ENCODE data around the gene KLK4.
A peak's percentile ranks its signal among the peaks of the same experiment; 100 is the strongest.
"Not testable (repeated sequence)": the region's sequence is repeated elsewhere in the genome, so short reads cannot be mapped to it uniquely, and the experiment has no call there.

Gene KLK4

DNA sequence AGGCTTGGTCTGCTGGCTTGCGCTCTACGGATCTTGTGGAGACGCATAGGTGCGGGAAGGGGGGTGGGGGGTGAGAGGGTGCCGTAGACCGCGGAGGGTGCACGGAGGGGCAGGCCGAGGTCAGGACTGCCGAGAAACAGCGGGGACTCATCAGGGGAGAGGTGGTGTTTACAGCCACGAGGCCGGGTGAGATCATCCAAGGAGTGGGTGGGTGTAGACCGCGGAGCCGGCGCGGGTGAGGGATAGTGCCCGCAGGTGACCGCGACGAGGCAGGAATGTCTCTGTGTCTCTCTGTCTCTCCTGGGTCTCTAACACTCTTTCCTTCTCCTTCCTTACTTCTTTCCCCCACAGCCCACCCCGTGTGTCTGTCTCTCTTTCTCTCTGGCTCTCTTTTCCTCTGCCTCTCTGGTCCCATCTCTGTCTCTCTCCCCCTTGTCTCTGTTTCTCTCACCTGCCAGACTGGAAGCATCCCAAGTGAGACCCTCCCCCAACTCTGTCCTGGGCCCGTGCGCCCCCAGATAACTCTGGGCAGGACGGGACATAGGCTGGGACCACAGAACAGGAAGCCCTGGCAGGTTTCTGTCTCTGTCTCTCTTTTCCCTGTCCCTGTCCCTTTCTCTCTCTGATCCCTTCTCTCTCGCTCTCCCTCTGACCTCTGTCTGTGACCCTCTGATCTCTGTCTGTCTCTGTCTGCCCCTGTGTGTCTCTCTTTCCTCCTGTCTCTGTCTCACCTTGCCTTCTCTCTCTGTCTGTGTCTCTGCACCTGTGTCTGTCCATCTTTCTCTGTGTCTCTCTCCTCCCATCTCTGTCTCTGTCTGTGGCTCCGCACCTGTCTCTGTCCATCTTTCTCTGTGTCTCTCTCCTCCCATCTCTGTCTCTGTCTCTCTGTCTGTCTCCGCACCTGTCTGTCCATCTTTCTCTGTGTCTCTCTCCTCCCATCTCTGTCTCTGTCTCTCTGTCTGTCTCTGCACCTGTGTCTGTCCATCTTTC, 1.8 kb upstream of the KLK4 start:
- peak; percentile 68 to 87 (median 78) for DNase-seq

DNA sequence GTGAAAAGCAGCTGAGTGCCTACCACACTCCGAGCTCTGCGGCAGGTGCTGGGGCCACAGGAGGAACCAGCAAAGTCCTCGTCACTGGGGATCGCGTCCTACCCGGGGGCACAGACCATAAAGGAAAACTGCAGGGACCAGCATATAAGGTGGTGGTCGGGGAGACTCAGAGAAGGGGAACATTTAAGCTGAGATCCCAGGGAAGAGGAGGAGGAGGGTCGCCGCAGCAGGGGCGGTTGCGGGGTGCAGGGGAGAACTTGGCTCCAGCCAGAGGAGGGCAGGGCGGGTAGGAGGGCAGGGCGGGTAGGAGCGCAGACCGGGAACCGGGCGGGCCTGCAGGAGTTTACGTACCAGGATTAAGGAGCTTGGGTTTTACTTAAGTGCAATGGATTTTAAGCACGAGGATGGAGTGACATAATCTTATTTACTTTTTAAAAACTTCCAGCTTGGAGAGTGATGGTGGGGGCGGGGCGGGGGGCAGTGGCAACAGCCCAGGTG, 956 bp upstream of the KLK4 start:
- DNase-seq, result peak in 2 of 4 experiments; percentile 27 to 38

DNA sequence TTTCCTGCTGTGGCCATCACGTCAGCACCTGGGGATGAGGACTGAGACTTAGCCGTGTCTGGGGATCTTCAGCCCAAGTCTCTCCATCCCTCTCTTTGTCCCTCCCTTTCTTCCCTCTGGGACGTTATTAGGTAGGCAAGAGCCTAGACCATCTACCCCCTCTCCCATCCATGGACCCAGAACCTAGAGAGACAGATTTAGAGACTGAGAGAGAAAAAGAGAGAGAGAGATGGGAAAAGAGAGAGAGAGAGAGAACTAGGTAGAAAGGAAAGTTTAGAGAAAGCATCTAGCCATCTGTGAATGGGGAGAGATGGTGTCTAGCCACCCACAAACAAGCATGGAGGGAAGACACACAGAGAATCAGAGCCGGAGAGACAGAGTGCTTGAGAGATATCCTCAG, 473 bp downstream of the KLK4 start:
- DNase-seq, result no peak

DNA sequence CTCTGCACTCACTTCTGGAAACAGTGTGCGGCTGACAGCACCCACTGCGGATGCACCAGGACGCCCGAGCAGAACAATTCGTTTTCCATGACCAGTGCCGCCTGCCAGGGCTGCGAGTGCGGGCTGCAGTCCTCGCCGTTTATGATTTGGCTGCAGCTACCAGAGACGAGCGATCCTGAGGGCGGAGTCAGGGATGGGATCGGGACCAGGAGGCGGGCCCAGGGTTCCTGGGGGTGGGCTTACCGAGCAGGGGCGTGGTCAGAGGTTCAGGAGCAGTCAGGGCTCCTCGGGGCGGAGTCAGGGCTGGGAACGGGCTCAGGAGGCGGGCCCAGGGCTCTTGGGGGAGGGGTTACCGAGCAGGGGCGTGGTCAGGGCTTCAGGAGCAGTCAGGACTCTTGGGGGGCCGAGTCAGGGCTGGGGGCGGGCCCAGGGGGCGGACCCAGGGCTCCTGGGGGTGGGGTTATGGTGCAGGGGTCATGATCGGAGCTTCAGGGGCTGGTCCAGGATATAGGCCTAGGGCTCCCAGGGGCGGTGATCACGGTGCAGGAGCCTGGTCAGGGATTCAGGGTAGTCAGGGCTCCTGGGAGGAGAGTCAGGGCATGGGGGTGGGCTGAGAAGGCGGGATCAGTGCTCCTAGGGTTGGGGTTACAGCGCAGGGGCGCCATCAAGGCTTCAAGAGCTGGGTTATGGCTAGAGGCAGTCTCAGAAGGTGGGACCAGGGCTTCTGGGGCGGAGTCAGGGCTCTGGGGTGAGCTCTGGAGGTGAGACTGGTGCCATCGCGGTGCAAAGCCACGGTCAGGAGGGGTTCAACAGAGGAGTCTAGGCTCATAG, 1.7 kb downstream of the KLK4 start:
- DNase-seq, result peak; percentile 67 to 83 (median 70)

DNA sequence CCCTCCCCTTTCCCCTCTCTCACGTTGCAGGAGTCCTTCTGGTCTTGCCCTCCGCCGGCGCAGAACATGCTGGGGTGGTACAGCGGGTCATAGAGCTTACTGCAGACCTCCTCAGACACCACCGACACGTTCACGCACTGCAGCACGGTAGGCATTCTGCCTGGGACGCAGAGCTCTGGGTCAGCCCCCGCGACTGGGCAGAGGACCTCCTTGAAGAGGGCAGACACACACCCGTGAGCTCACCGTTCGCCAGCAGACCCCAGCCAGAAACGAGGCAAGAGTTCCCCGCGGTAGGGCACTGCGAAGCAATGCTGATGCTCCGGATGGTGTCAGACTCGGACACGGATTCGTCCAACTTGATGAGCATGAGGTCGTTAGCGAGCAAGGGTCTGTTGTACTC, 2.9 kb downstream of the KLK4 start:
- no peak for DNase-seq

DNA sequence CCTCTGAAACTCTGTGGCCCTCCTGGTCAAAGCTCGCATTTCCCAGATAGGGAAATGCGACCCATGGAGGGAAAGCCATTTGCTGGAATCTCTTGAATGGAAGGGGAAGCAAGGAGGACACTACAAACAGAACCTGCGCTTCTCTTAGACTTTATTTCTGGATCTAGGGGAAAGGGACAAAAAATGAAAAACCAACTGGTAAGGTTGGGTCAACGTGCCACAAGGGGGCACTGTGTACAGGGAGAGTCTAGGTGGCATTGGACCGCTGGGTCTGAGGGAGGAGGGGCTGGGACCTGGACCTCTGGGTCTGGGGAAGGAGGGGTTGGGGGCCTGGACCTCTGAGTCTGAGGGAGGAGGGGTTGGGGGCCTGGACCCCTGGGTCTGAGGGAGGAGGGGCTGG, 5.0 kb downstream of the KLK4 start:
- DNase-seq, result peak; percentile 59 to 78 (median 64)

DNA sequence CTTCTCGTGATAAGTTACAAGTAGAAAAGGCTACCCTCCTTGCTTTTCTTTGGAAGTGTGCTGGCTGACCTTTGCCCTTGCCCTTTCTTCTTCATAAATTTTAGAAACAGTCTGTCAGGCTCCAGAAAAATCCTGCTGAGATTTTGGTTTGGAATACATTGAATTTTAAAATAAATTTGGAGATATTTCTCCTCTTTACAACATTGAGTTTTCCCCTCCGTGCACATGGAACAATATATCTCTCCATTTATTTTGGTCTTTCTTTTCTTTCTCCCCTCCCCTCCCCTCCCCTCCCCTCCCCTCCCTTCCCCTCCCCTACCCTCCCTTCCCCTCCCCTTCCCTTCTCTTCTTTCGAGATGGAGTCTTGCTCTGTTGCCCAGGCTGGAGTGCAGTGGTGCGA, 8.6 kb downstream of the KLK4 start:
- DNase-seq, result no peak

DNA sequence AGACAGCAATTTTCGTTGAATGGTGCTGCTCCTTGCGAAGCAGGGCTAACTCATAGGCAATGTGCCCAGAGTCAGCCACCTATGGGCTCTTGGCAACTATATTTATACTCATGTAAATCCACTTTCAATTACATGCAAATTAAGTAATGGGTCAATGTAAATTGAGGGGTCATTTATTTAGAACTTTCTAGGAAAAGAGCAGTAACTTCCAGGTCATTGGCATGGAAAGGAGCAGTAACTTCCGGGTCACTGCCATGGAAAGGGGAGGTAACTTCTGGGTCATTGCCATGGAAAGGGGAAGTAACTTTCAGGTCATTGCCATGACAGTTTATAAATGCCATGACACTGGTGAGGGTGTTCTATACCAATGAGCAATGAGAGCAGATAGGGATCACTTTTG, 11.6 kb downstream of the KLK4 start:
- DNase-seq, result peak in 3 of 4 experiments; percentile 31 to 52 (median 40)

DNA sequence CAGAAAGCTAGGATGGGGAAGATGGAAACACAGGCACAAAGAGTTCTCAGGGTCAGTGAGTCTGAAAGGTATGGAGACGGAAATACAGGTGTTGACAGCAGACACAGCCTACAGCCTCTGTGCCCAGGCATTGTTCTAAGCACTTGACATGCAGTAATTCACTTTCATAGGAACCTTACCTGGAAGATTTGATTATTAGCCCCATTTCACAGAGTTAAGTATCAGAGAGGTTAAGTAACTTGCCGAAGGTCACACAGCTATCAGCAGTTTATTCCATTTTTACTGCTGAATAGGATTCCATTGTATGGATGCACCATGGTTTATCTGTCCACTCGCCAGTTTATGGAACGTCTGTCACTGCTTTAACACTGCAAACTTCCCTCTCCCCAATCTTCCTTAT, 13.2 kb downstream of the KLK4 start:
- DNase-seq, result no peak

DNA sequence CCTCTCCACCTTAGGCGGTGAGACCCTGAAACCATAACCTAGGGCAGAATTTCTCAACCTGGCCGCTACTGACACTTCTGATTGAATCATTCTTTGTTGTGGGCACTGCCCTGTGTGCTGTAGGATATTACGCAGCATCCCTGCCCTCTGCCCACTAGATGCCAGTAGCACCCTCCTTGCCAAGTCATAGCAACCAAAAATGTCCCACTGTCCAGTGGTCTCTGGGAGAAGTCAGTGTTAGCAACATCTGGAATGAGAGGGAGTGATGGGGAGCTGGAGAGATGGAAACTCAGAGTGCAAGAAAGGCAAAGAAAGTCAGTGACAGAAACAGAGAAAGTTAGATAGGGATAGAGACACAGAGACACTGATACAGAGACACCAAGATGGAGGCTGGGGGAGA, 13.6 kb downstream of the KLK4 start:
- peak in 1 of 4 experiments; percentile 7 for DNase-seq

DNA sequence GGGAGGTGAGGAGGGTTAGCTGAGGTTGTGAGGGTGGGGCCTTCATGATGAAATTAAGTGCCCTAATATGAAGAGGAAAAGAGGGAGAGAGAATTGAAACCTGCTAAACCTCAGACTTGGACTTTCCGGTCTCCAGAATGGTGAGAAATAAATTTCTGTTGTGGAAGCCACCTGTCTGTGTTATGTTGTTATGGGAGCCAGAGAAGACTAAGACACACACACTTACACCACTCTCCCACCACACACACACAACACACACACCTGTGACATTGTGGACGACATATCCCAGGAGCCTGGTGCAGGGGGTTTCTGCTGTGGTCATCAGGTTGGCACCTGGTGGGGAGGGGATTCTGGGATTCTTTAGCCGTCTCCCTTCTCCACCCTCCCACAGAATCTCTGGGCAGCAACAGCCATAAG, 14.0 kb downstream of the KLK4 start:
- DNase-seq, result no peak

DNA sequence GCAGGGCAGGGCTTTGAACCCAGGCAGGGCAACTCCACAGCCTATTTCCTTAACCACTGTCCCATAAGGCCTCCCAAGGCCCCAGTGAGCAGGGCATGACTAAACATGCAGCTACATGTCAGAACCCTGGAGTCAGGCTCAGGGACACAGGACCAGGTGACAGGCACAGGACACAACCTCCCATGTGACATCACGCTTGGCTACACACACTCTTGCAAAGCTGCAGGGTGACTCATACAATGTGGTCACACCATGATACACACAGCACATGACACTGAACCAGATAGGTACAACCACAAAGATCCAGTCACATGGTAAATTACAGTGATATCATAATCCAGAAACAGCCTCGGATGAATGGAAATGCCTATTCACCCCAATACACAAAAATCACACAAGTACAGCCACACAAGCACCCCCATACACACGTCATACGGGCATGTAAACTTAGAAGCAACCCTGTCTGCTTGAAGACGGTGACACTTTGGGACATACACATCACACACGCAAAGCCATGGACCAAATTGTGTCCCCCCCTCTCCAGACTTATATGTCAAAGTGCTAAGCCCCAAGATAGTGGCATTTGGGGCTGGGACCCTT, 14.5 kb downstream of the KLK4 start:
- peak; percentile 75 to 91 (median 84) for DNase-seq

DNA sequence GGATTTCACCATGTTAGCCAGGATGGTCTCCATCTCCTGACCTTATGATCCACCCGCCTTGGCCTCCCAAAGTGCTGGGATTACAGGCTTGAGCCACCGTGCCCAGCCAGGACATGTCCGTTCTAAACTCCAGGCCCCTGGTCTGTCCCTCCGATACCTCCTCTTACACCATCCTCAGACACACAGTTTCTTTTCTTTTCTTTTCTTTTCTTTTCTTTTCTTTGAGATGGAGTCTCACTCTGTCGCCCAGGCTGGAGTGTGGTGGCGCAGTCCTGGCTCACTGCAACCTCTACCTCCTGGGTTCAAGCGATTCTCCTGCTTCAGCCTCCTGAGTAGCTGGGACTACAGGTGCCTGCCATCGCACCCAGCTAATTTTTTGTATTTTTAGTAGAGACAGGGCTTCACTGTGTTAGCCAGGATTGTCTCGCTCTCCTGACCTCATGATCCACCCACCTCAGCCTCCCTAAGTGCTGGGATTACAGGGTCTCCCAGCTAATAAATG, 15.1 kb downstream of the KLK4 start:
- DNase-seq, result not testable (repeated sequence)

DNA sequence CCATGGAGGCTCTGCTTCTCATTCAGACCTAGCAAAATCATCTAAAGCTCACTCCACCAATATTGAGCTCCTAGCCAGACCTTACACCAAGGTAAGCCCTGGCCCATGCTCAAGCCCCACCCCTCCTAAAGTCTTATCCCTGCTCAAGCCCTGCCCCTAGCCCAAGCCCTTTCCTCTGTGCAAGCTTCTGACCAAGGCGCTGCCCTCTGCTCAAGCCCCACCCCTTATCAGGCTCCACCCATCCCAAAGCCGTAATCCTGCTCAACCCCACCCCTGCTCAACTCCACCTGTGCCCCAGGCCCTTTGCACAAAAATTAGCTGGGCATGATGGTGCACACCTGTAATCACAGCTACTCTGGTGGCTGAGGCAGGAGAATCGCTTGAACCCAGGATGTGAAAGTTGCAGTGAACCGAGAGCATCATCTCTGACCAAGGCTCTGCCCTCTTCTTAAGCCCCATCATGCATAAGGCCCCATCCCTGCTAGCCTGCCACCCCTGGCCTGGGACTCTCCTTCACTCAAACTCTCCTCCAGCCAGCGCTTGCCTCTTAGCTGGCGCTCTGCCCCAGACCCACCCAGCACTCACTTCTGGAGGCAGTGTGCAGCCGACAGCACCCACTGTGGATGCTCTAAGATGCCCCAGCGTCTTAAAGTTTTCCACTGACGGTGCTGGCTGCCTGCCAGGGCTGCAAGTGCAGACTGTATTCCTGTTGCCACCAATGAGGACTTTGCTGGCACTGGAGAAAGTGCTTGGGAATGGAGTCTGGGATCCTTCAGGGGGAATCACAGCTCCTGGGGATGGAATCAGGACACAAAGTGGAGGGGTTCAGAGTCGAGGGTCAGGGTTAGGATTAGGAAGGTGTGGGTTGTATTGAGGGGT, 16.5 kb downstream of the KLK4 start:
- DNase-seq, result no peak

DNA sequence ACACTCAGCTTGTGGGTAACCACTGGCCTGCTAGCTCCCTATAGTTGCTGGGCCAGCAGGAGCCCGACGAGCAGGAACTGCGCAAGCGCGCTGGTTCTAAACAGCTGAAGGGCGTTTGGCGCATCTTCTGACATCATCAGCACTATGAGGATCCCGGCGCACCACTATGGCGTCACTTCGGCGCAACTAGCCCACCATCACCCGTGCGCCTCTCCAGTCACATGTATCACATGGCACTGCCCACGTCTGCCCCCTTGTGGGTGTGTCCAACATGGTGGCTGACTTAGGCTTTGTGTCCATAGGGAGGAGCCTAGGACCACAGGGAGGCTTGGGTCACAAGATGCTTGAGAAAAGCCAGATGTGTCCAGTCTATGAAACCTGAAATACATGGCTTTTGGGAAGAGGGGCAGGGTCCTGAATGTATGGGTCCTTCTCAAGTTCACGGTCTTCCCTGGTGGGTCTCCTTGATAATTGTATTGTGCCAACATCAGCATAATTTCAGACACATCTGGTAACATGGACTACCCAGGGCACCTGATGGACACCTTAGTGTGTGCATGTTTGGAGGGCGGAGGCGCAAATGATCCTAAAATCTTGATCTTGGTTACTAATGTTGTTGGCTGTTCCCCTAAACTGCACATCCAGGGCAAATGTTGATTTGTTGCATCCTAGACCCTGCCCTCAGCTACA, 18.0 kb downstream of the KLK4 start:
- DNase-seq, result no peak

DNA sequence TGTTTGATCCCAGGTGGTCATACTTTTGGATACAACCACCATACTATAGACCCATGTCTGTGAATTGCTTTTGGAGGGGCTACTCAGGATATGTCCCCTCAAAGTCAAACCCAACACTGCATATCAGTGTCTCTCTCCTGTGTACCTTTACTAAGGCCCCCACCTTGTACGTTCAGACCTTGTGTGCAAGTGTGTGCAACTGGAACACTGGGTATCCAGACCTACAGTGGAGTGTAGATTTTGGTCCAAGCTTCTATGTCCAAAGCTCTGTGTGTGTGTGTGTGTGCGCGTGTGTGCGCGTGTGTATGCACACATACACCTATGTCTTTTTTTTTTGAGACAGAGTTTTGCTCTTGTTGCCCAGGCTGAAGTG, 20.0 kb downstream of the KLK4 start:
- DNase-seq, result no peak

DNA sequence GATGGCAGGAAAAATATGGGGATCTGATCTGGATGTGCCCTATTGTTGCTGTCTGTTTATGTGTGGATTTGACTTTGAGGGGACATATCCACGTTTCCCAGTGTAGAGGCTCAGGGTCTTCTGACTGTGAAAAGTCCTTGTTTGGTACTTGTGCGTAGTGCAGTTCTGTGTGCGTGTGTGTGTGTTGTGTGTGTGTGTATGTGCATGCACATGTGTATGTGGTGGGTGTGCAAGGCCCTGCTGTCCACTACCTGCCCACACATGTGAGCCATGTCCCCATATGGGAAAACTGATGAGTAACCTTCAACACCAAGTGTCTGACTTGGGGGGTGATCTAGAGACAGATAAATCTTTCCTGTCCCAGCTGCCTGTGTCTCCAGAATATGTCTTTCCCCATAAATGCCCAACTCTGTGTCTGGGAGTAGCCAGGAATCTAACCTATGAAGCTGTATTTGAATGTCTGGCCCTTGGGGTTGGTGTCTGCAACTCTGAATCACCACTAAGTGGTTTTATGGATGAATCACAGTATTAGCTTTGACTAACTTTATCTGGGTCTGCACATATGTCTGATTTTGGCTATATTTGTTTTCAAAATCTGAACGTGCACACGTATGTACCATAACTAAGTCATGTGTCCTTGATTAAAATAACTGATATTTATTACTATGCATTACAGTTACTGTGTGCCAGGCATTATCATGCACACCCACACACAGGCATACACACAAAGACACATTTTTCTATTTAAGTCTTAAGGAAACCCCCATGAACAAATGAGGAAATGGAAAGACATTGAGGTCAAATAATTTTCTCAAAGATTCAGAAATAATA, 20.6 kb downstream of the KLK4 start:
- DNase-seq, result peak in 1 of 4 experiments; percentile 27

DNA sequence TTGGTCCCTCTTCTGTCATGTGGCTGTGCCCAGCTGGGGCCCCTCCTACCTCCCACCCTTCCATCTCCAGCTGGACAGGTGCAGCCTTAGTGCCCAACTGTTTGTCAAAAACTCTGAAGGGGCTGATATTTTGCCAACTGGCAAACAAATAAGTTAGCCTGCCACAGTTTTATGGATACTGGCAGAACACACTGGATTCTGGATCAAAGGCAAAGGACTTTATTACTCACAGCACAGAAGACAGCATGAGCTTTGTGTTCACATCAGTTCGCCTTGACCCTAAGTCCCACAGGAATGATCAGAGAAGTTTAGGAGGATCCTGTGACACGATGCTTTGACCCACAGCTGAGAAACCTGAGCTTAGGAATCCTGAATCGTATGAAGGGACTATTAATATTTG, 21.6 kb downstream of the KLK4 start:
- DNase-seq, result no peak

DNA sequence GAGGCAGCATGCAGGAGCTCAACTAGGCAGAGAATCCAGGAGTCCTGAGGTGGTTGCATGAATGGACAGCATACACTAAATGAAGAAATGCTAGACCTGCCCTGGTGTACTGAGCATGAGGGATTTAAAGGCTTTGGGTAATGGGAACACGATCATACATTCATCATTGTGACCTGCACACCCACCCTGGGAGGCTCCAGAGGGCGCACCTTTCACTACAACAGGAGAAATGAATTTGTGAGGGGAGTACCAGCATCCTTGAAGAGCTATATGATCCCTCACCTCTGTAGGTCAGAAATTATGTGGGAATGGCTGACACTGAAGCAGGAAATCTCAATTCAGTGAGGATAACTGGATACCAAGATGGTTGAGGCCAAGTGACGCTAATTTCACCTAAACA, 29.0 kb downstream of the KLK4 start:
- no peak for DNase-seq

DNA sequence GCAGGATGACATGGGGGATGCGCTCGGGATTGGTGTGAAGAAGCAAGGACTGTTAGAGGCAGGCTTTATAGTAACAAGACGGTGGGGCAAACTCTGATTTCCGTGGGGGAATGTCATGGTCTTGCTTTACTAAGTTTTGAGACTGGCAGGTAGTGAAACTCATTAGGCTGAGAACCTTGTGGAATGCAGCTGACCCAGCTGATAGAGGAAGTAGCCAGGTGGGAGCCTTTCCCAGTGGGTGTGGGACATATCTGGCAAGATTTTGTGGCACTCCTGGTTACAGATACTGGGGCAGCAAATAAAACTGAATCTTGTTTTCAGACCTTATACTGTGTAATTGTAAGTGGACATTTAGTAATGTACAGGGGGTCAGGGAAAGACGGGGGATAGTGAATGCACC, 31.0 kb downstream of the KLK4 start:
- DNase-seq, result no peak

All from suppressor macrophage (primary cell).